Loucy (cell line): ENCODE measurements around the gene AHCY.

Source experiments
- H2AFZ ChIP-seq: fragments of 200-600 bp; sonication (generic); 2 replicates; pipeline ENCODE4 v1.6.0; 2016; ENCODE audit warnings: antibody characterized with exemption, mild to moderate bottlenecking, low read length, moderate library complexity
- H3F3A ChIP-seq: fragments of 200-600 bp; 2 replicates; pipeline ENCODE4 v1.6.0; 2016; ENCODE audit warnings: antibody characterized with exemption, low read depth, mild to moderate bottlenecking
- H3K27me3 ChIP-seq: fragments of 200-600 bp; sonication (generic); 2 replicates; pipeline ENCODE4 v1.6.1; 2014; ENCODE audit warnings: low read length, mild to moderate bottlenecking; ENCODE audit not compliant: insufficient read depth, poor library complexity, severe bottlenecking
- H3K36me3 ChIP-seq: fragments of 200-600 bp; sonication (generic); 2 replicates; pipeline ENCODE4 v1.6.1; 2016; ENCODE audit warnings: low read length; ENCODE audit not compliant: insufficient read depth
- H3K4me1 ChIP-seq: fragments of 200-600 bp; sonication (generic); 2 replicates; pipeline ENCODE4 v1.5.1; 2014; ENCODE audit warnings: low read length, mild to moderate bottlenecking; ENCODE audit not compliant: insufficient read depth, poor library complexity, severe bottlenecking
- H3K4me2 ChIP-seq: fragments of 200-600 bp; sonication (generic); 2 replicates; pipeline ENCODE4 v1.6.0; 2014; ENCODE audit warnings: antibody characterized with exemption, low read length, low read depth, mild to moderate bottlenecking; ENCODE audit not compliant: poor library complexity, severe bottlenecking
- H3K4me3 ChIP-seq: fragments of 200-600 bp; sonication (generic); 2 replicates; pipeline ENCODE4 v1.5.1; 2014; ENCODE audit warnings: low read length, mild to moderate bottlenecking, mixed read lengths; ENCODE audit not compliant: poor library complexity, severe bottlenecking
- H3K79me2 ChIP-seq: fragments of 200-600 bp; sonication (generic); 2 replicates; pipeline ENCODE4 v1.6.1; 2014; ENCODE audit warnings: low read length; ENCODE audit not compliant: insufficient read depth
- H3K9ac ChIP-seq: fragments of 200-600 bp; sonication (generic); 2 replicates; pipeline ENCODE4 v1.6.0; 2014; ENCODE audit warnings: mild to moderate bottlenecking, low read depth, low read length, moderate library complexity; ENCODE audit not compliant: poor library complexity, severe bottlenecking
- H3K9me2 ChIP-seq: fragments of 200-600 bp; sonication (generic); replicated peaks from 2 replicates; pipeline ENCODE4 v1.6.1; 2016; ENCODE audit warnings: low read depth, low read length, mixed read lengths
- H3K9me3 ChIP-seq: fragments of 200-600 bp; sonication (generic); 2 replicates; pipeline ENCODE4 v1.6.1; 2014; ENCODE audit warnings: mild to moderate bottlenecking, antibody characterized with exemption, low read length, low read depth; ENCODE audit not compliant: insufficient read depth
- H4K20me1 ChIP-seq: fragments of 200-600 bp; sonication (generic); 2 replicates; pipeline ENCODE4 v1.6.0; 2014; ENCODE audit warnings: antibody characterized with exemption, low read length, mild to moderate bottlenecking; ENCODE audit not compliant: insufficient read depth, poor library complexity, severe bottlenecking
- EZH2phosphoT487 ChIP-seq: fragments of 200-600 bp; IDR thresholded peaks from 2 replicates; pipeline ENCODE4 v1.6.1; 2018; ENCODE audit warnings: antibody characterized with exemption, mild to moderate bottlenecking, moderate library complexity, borderline replicate concordance
- TF ChIP-seq, protein P1 (sequence below): fragments of 200-600 bp; sonication (generic); conservative IDR thresholded peaks from 2 replicates; pipeline ENCODE4 v1.5.1; 2014; ENCODE audit warnings: mild to moderate bottlenecking, antibody characterized with exemption, low read length

AHCY gene

DNA sequence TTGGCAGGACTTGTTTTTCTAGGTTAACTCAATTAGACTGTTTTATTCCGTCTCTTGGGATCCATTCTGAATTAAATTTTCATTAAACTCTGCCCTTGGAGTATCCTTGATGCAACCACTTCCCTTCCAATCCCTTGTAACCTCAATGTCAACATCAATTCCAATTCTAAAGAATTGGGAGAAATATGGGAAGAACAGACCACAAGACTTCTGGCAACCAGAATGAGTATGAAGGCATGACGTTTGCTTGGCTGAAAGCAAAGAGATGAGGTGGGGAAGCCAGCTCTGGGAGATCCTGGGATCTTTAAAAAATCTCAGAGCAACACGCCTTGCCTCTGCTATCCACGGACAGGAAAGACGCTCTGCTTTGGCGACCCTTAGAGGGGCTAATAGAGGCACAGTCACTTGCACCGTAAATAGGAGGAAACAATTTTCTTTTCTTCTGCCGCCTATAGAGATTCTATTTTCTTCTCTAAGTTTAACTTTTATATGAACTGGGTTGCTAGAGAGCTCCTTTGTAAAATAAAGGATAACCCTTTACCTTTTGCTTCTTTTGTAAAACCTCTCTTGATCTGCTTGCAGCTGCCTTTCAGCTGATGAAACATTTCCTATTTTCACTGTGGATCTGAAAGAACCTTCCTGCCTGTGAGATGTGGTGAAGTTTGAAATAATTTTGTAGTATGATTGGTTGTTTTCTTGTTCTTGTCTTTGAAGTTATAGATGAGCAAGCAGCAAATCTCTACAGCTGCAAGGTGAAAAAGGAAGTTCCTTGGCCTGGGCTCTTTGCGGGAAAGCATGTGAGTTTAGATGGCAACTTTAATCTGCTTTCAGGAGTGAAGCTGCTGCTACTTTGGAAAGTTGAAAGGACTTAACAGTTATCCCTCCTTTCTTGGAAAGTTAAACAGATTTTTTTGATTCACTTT lies 62.2 kb downstream of the AHCY start, which contains the start of gene ASIP:
Gene ASIP, plus strand, starts transcription at position 731 of the 923 bp plus-strand sequence. CDS start 18,952 bp downstream, outside the sequence.
- Histone ChIP-seq H3K9ac (no peak within 1 kb of the TSS), H3K79me2 (no peaks in the 10 kb centered on the region), H3K4me2 (no peak within 1 kb of the TSS), H3F3A (no peaks in the 10 kb centered on the region), H3K27me3 (no peaks in the 10 kb centered on the region), H3K4me1 (no peaks in the 10 kb centered on the region), H3K36me3 (no peaks in the 10 kb centered on the region), H3K9me2 (no peaks in the 10 kb centered on the region), H2AFZ (no peak within 1 kb of the TSS), H4K20me1 (no peaks in the 10 kb centered on the region), H3K9me3 (peaks cover 4% of the 10 kb centered on the region; the same call in 1 of the 2 replicates), H3K4me3 (no peak within 1 kb of the TSS)
- TF ChIP-seq, protein P1, sequence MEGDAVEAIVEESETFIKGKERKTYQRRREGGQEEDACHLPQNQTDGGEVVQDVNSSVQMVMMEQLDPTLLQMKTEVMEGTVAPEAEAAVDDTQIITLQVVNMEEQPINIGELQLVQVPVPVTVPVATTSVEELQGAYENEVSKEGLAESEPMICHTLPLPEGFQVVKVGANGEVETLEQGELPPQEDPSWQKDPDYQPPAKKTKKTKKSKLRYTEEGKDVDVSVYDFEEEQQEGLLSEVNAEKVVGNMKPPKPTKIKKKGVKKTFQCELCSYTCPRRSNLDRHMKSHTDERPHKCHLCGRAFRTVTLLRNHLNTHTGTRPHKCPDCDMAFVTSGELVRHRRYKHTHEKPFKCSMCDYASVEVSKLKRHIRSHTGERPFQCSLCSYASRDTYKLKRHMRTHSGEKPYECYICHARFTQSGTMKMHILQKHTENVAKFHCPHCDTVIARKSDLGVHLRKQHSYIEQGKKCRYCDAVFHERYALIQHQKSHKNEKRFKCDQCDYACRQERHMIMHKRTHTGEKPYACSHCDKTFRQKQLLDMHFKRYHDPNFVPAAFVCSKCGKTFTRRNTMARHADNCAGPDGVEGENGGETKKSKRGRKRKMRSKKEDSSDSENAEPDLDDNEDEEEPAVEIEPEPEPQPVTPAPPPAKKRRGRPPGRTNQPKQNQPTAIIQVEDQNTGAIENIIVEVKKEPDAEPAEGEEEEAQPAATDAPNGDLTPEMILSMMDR: no peak
- TF ChIP-seq EZH2phosphoT487: no peak

DNA sequence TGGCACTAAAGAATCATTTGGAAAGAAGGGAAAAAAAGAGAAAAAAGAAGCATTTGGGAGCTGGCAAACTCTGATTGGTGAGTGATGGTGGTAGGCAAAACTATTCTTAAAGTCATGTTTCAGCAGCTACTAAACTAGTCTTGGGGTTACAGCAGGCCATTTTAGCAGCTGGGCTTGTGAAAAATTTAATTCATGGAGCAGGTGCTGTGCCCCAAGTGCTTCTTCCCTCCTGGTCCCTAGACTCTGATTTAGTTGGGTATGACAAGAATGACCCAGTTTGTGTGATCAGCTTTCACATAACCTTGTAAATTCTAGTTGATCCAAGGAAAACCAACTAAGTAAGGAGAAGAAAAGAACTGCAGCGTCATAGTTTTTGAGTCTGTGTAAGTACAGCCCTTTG lies 63.0 kb downstream of the AHCY start:
- Histone ChIP-seq H3F3A (no peaks in the 10 kb centered on the region), H3K9me2 (no peaks in the 10 kb centered on the region), H2AFZ (no peak overlapping the region), H3K27me3 (no peaks in the 10 kb centered on the region), H4K20me1 (no peaks in the 10 kb centered on the region), H3K79me2 (no peaks in the 10 kb centered on the region), H3K4me3 (no peak overlapping the region), H3K36me3 (no peaks in the 10 kb centered on the region), H3K4me1 (no peaks in the 10 kb centered on the region), H3K4me2 (no peak overlapping the region), H3K9me3 (peaks cover 4% of the 10 kb centered on the region; the same call in 1 of the 2 replicates), H3K9ac (no peak overlapping the region)
- TF ChIP-seq, protein P1: no peak
- TF ChIP-seq EZH2phosphoT487: no peak

DNA sequence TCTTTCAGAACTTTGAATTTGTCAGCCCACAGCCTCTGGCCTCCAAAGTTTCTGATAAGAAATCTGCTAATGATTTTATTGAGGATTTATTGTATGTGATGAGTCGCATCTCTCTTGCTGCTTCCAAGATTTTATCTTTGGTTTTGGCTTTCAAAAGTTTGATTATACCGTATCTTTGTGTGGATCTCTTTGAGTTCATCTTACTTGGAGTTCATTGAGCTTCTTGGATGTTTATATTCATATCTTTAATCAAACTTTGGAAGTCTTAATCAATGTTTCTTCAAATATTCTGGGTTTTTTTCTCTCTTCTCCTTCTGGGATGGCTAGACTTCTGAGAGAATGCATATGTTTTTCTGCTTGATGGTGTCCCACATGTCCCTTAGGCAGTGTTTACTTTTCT lies 65.2 kb downstream of the AHCY start:
- Histone ChIP-seq H4K20me1 (no peaks in the 10 kb centered on the region), H2AFZ (no peak overlapping the region), H3K4me2 (no peak overlapping the region), H3K9ac (no peak overlapping the region), H3F3A (no peaks in the 10 kb centered on the region), H3K4me1 (no peaks in the 10 kb centered on the region), H3K9me2 (no peaks in the 10 kb centered on the region), H3K9me3 (peaks cover 4% of the 10 kb centered on the region; the same call in 1 of the 2 replicates), H3K27me3 (no peaks in the 10 kb centered on the region), H3K36me3 (no peaks in the 10 kb centered on the region), H3K79me2 (no peaks in the 10 kb centered on the region), H3K4me3 (no peak overlapping the region)
- no peak for TF ChIP-seq EZH2phosphoT487
- TF ChIP-seq, protein P1: no peak
